A549 (cell line): ENCODE measurements around the gene TANK. TPM values are rescaled to one million over a fixed set of nuclear protein-coding genes. Genes with fewer than 3 reads are reported as not detected.

Experiments used
- ATAC-seq, 2 experiments: fragments of 200-7000 bp in 1 of 2; fragments of >200 bp in 1 of 2; cut with Nextera tagmentation in 1 of 2; cut with Tn5 transposase in 1 of 2; 3 replicates each; pipeline versions ENCODE4 v1.8.0 to v1.9.1; 2018 to 2020; ENCODE audit warnings: mild to moderate bottlenecking in 1 of 2, moderate library complexity in 1 of 2
- CTCF ChIA-PET: fragments of 300-600 bp; sonication (Branson Sonifier 250); formaldehyde crosslinking; extraction: SDS; loops from one replicate; lab custom pipeline; 2021; ENCODE audit warnings: antibody characterized with exemption, inconsistent platforms; lab: Yijun Ruan, JAX
- POLR2A ChIA-PET: fragments of 350-600 bp; formaldehyde crosslinking; extraction: SDS; loops from one replicate; lab custom pipeline; 2021; ENCODE audit warnings: antibody characterized with exemption, inconsistent platforms; lab: Yijun Ruan, JAX
- DNase-seq, 2 experiments: peaks; one replicate each; pipeline versions ENCODE4 v3.0.0 to v3.0.0-alpha.2; 2011 to 2016; ENCODE audit warnings: low read depth in 1 of 2, low spot score in 1 of 2
- FAIRE-seq: peaks from 2 replicates; lab custom pipeline; 2011; peaks lifted over from hg19 to GRCh38; lab: Jason Lieb, UNC
- H3K27ac ChIP-seq, 2 experiments: fragments of >200 bp; sonication (Bioruptor Twin); formaldehyde crosslinking; 3 replicates each; pipeline ENCODE4 v1.5.1; 2016 to 2017
- H3K4me1 ChIP-seq: fragments of >200 bp; sonication (Bioruptor Twin); formaldehyde crosslinking; 3 replicates; pipeline ENCODE4 v1.6.1; 2016
- H3K4me2 ChIP-seq: fragments of >200 bp; sonication (Bioruptor Twin); formaldehyde crosslinking; 3 replicates; pipeline ENCODE4 v1.6.1; 2016
- H3K4me3 ChIP-seq: fragments of >200 bp; sonication (Bioruptor Twin); formaldehyde crosslinking; 3 replicates; pipeline ENCODE4 v1.5.1; 2016
- H3K9me3 ChIP-seq: fragments of >200 bp; sonication (Bioruptor Twin); formaldehyde crosslinking; 3 replicates; pipeline ENCODE4 v1.6.1; 2016
- BHLHE40 ChIP-seq: IDR thresholded peaks from 2 replicates; pipeline ENCODE4 v1.6.1; 2012; ENCODE audit warnings: low read depth, low read length, inconsistent platforms
- CBX8 ChIP-seq: fragments of 200-600 bp; sonication (generic); IDR thresholded peaks from 2 replicates; pipeline ENCODE4 v1.6.1; 2016
- CEBPB ChIP-seq, 2 experiments: fragments of >200 bp in 1 of 2; sonication (Bioruptor Twin) in 1 of 2; formaldehyde crosslinking in 1 of 2; IDR thresholded peaks; 2 replicates each; pipeline ENCODE4 v1.6.1; 2012 to 2016
- EP300 ChIP-seq, 2 experiments: fragments of >200 bp; sonication (Bioruptor Twin); formaldehyde crosslinking; IDR thresholded peaks; 2 replicates in 1 of 2; 3 replicates in 1 of 2; pipeline ENCODE4 v1.6.1; 2016 to 2017
- FOSB ChIP-seq: fragments of 250-450 bp; sonication (Bioruptor Pico); IDR thresholded peaks from 2 replicates; pipeline ENCODE4 v1.5.0; 2020; ENCODE audit warnings: mild to moderate bottlenecking, moderate library complexity
- HEYL ChIP-seq: fragments of 250-450 bp; sonication (Bioruptor Pico); IDR thresholded peaks from 2 replicates; pipeline ENCODE4 v1.8.0; 2021; ENCODE audit warnings: mild to moderate bottlenecking, moderate library complexity
- KDM5A ChIP-seq: fragments of 200-600 bp; sonication (generic); IDR thresholded peaks from 2 replicates; pipeline ENCODE4 v1.6.1; 2016; ENCODE audit warnings: antibody characterized with exemption, mild to moderate bottlenecking
- NR3C1 ChIP-seq: fragments of >200 bp; sonication (Bioruptor Twin); formaldehyde crosslinking; IDR thresholded peaks from 3 replicates; pipeline ENCODE4 v1.6.1; 2017
- POLR2A ChIP-seq: IDR thresholded peaks from 2 replicates; pipeline ENCODE4 v1.6.1; 2012; ENCODE audit warnings: mild to moderate bottlenecking, low read length
- RFX5 ChIP-seq: fragments of 450-650 bp; IDR thresholded peaks from 2 replicates; pipeline ENCODE4 v1.7.1; 2014; ENCODE audit warnings: antibody characterized with exemption, mild to moderate bottlenecking, moderate library complexity
- ZSCAN20 ChIP-seq: fragments of 250-450 bp; sonication (Bioruptor Pico); IDR thresholded peaks from 2 replicates; pipeline ENCODE4 v1.8.0; 2022; ENCODE audit warnings: mild to moderate bottlenecking, moderate library complexity
- WGBS: methylation state at CpG from one replicate; pipeline ENCODE4 v1.1.6; 2017; ENCODE audit errors: missing lambda C conversion rate; 5-methylcytosine and 5-hydroxymethylcytosine counted together
- polyA plus RNA-seq, 4 experiments: library from polyadenylated mRNA; depleted of rRNA in 3 of 4; stranded (reverse); fragments of >200 nt; fragmentation: RNase III in 1 of 4; extraction: RNeasy Plus Mini Kit Qiagen cat#74134 plus additional on column Dnase treatment in 1 of 4; gene quantifications; 2 replicates in 3 of 4; 3 replicates in 1 of 4; pipeline ENCODE4 v1.2.3, GENCODE V29; 2011 to 2017
- TF ChIP-seq, protein P1 (sequence below): fragments of >200 bp; sonication (Bioruptor Twin); formaldehyde crosslinking; IDR thresholded peaks from 3 replicates; pipeline ENCODE4 v1.6.1; 2016
- TF ChIP-seq, protein P2 (sequence below): fragments of >200 bp; sonication (Bioruptor Twin); formaldehyde crosslinking; IDR thresholded peaks from 3 replicates; pipeline ENCODE4 v1.5.1; 2016

Gene TANK
- polyA plus RNA-seq, 2 of the 4 experiments (the other 2 are of a cell fraction): 59.6 to 76.3 TPM

DNA sequence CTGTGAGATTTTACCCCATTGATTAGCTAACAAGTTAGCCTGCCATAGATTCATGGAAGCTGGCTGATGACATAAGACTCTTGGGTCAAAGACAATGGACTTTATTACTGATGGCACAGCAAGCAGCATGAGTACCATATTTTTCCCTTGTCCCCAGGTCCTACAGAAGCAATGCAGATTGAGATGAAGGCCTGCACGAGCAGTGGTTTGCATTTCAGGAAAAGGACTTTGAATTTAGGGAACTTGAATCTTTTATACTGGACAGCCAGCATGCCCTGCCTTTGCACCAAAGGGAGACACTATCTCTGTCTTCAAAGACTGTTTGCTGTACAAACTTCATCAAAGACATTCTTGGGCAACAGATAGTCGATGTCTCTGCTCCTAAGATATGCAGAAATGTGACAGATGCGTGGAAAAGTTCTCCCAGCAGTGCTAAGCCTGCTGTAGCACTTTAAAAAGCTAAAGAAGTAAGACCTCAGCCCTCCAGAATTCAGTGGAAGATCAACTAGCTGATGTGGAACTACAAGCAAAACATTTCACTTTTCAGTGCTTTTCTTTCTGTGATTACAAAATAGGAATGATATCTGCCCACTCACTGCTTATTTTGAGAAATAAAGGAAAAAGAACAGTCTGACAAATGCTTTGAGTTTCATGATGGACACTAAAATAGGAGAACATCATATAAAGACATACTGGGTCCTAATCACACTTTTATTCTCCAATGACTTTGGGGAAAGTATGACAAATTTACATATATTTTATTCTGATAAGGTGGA, 44.4 kb upstream of the TANK start:
- H3K27ac ChIP-seq: no peak overlapping the region
- ChIA-PET POLR2A (no interaction called here), CTCF (interaction anchor here (1.4 kb wide), 1 partner anchor 10 kb away, joined by 3 read pairs; no protein-coding TSS in a partner anchor)
- no peaks in the 10 kb centered on the region for H3K9me3 ChIP-seq
- no peak overlapping the region for H3K4me3 ChIP-seq
- WGBS: 54% methylated on average over 3 of the region's 3 CpGs
- no peak overlapping the region for H3K4me2 ChIP-seq
- DNase-seq (no peak), FAIRE-seq (no peak), ATAC-seq (no peak)
- 0 out of 3 replicates have a peak, but pooled peaks cover 3% of the 10 kb centered on the region for H3K4me1 ChIP-seq
- no peak for TF ChIP-seq ZSCAN20
- TF ChIP-seq, protein P1, sequence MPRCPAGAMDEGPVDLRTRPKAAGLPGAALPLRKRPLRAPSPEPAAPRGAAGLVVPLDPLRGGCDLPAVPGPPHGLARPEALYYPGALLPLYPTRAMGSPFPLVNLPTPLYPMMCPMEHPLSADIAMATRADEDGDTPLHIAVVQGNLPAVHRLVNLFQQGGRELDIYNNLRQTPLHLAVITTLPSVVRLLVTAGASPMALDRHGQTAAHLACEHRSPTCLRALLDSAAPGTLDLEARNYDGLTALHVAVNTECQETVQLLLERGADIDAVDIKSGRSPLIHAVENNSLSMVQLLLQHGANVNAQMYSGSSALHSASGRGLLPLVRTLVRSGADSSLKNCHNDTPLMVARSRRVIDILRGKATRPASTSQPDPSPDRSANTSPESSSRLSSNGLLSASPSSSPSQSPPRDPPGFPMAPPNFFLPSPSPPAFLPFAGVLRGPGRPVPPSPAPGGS: no peak

DNA sequence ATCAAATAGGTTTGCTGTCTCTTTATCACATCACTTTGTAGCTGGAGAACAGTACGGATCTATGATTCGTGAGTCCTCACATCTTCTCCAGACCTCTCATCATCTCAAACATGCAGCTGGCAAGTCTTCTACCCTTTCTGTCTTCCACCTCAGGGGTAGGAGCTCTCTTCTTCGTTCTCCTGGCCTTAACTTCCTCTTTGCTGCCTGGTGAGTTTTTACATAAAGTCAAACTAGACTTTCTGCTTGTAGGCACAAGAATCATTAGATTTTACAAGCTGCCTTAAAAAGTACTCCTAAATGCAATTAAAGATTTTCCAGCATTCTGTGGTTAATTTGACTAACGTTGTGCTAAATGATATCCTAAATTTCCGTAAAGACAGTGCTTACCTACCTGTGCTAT, 43.7 kb upstream of the TANK start:
- Histone ChIP-seq H3K9me3 (no peaks in the 10 kb centered on the region), H3K4me1 (0 out of 3 replicates have a peak, but pooled peaks cover 3% of the 10 kb centered on the region), H3K27ac (no peak overlapping the region), H3K4me2 (no peak overlapping the region), H3K4me3 (no peak overlapping the region)
- ChIA-PET POLR2A (no interaction called here), CTCF (interaction anchor here (1.4 kb wide), 1 partner anchor 9 kb away, joined by 3 read pairs; no protein-coding TSS in a partner anchor)
- 79% methylated on average over 5 of the region's 5 CpGs for WGBS
- DNase-seq (no peak), FAIRE-seq (no peak), ATAC-seq (no peak)
- TF ChIP-seq FOSB (CRISPR knock-in tag): no peak
- no peak for TF ChIP-seq BHLHE40
- no peak for TF ChIP-seq RFX5

DNA sequence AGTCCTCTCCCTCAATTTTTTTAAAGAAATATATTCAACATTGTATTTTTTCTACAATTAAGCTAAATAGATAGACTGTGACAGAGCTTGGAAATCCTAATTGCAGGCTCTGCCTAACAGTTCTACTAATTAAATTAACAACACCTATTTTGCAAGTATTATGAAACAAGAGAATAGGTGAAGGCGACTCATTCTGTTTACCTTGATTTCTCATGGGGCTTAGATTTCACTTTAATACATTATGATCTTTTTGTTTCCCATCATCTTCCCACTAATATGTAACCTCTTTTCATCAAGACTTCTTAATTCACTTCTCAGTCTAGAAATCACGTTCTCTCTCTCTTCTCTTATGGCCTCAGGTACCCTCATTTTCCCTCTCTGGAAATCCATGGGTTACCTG, 42.7 kb upstream of the TANK start:
- DNase-seq (no peak), ATAC-seq (no peak), FAIRE-seq (no peak)
- WGBS: 83% methylated on average over 2 of the region's 2 CpGs
- no peak overlapping the region for H3K4me2 ChIP-seq
- CTCF ChIA-PET: no interaction called here
- H3K9me3 ChIP-seq: no peaks in the 10 kb centered on the region
- no peak overlapping the region for H3K4me3 ChIP-seq
- no peak for TF ChIP-seq HEYL (CRISPR knock-in tag)
- no peak for TF ChIP-seq KDM5A
- no peak for TF ChIP-seq CEBPB (IDR thresholded peaks at IDR 0.05)
- no peak for TF ChIP-seq RFX5
- TF ChIP-seq NR3C1: no peak
- TF ChIP-seq, protein P2, sequence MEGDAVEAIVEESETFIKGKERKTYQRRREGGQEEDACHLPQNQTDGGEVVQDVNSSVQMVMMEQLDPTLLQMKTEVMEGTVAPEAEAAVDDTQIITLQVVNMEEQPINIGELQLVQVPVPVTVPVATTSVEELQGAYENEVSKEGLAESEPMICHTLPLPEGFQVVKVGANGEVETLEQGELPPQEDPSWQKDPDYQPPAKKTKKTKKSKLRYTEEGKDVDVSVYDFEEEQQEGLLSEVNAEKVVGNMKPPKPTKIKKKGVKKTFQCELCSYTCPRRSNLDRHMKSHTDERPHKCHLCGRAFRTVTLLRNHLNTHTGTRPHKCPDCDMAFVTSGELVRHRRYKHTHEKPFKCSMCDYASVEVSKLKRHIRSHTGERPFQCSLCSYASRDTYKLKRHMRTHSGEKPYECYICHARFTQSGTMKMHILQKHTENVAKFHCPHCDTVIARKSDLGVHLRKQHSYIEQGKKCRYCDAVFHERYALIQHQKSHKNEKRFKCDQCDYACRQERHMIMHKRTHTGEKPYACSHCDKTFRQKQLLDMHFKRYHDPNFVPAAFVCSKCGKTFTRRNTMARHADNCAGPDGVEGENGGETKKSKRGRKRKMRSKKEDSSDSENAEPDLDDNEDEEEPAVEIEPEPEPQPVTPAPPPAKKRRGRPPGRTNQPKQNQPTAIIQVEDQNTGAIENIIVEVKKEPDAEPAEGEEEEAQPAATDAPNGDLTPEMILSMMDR: no peak
- TF ChIP-seq POLR2A: no peak
- H3K27ac ChIP-seq: no peak overlapping the region
- H3K4me1 ChIP-seq: peaks cover 11% of the 10 kb centered on the region
- POLR2A ChIA-PET: no interaction called here

DNA sequence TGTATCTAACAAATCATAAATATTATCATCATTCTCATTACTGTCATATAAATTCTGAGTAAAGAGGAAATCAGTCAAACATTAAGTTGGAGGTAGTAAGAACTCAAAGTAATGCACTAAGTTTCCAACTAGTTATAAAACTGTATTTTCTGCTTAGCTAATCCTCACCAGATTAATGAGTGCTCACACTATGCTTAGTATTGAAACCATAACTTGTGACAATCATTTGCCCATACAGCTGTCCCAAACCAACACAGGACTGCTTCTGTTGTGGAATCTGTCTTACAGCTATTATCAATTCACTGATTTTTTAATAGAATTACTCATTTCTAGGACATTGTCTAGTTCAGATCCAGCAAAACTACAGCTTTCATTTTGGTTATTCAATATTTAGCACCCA, 41.5 kb upstream of the TANK start:
- ChIA-PET POLR2A (no interaction called here), CTCF (interaction anchor here (1.1 to 1.2 kb wide), 2 partner anchors 13 to 16 kb away, joined by 3 to 5 read pairs; no protein-coding TSS in a partner anchor)
- DNase-seq: no peak
- H3K4me1 ChIP-seq: peaks cover 21% of the 10 kb centered on the region
- no peak overlapping the region for H3K4me2 ChIP-seq
- no peak for TF ChIP-seq EP300 (IDR thresholded peaks at IDR 0.05)
- TF ChIP-seq, all 56 proteins: peak for 0
- no peaks in the 10 kb centered on the region for H3K9me3 ChIP-seq
- no peak for ATAC-seq
- FAIRE-seq: no peak
- H3K4me3 ChIP-seq: no peak overlapping the region
- H3K27ac ChIP-seq: no peak overlapping the region

DNA sequence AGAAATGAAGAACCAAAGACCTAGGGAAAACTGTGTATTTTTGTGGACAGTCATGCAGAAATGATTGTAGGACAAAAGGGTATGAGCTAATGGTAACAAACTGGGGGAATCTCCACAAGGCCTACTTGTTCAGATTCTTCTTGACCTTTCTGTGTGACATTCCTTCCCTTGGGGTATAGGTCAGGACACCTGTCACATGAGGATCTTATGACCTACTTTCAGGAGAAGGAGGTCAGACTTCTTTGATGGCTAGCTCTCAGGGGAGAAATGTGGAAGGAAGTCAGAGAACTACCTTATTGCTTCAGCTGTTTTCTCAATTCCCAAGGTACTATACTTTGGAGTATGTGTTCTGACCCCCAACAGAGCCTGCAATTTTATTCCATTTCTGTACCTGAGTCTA, 40.7 kb upstream of the TANK start:
- POLR2A ChIA-PET: no interaction called here
- CTCF ChIA-PET: interaction anchor here (1.1 to 1.6 kb wide), 3 partner anchors 14 to 56 kb away, joined by 3 to 5 read pairs (median 4); no protein-coding TSS in a partner anchor
- ATAC-seq (no peak), FAIRE-seq (no peak), DNase-seq (no peak)
- Histone ChIP-seq H3K9me3 (no peaks in the 10 kb centered on the region), H3K4me3 (no peak overlapping the region), H3K27ac (no peak overlapping the region), H3K4me2 (no peak overlapping the region), H3K4me1 (peaks cover 29% of the 10 kb centered on the region)
- no peak for TF ChIP-seq CBX8
